ENCODE measurements around the gene SLC7A14.

- TF ChIP-seq CTCF (IDR thresholded peaks at IDR 0.05) (no peak), POLR2AphosphoS5 (IDR thresholded peaks at IDR 0.05) (no peak), POLR2A (IDR thresholded peaks at IDR 0.05) (no peak)
Observed at GRCh38 chr3:170555329-170555728, 30.5 kb downstream of the SLC7A14 start.
